Astrocyte of the spinal cord (primary cell): Measurements from ENCODE around the gene SGMS1.
"Not testable (repeated sequence)": the region's sequence is repeated elsewhere in the genome, so short reads cannot be mapped to it uniquely, and the experiment has no call there.

Experiments
- DNase-seq: peaks from one replicate; pipeline ENCODE4 v3.0.0; 2011; ENCODE audit warnings: low read depth, low spot score
- H3K4me3 ChIP-seq: 2 replicates; pipeline ENCODE4 v1.5.1; 2011; ENCODE audit warnings: low read depth, mild to moderate bottlenecking, low read length, moderate library complexity
- in situ Hi-C: cut with HindIII; loops from 2 replicates; pipeline ENCODE4 v1.10.0; 2017; ENCODE audit warnings: low sequenced_read_pairs
- TF ChIP-seq, protein P1 (sequence below): IDR thresholded peaks from 2 replicates; pipeline ENCODE4 v1.5.1; 2012; ENCODE audit warnings: low read depth, mild to moderate bottlenecking, low read length, inconsistent platforms

Gene SGMS1

DNA sequence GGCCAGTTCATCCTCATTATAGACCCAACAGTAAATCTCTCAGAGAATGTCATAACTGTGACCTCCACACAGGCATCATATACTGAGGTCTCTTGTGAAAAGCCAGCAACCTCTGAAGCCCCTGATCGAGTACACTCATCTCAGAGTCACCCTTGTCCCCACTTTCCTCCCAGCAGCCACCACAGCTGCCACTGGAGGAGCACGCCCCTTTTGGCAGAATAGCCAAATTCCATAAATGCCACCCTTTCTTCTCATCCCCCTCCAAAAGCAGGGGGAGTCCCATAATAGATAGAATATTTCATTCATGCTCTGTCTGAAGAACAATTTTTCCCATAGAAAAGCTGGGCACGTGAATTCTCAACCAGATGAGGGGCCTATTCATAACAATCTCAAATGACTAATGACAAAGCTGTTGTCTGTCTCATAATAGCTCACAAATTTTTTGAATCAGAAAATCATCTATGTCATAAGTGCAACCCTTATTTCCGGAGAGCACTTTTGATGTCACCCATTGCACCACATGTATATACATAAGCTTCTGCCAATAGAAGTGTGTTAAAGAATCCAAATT, 47.4 kb downstream of the SGMS1 start:
- in situ Hi-C loops = no loop called here
- TF ChIP-seq, protein P1, sequence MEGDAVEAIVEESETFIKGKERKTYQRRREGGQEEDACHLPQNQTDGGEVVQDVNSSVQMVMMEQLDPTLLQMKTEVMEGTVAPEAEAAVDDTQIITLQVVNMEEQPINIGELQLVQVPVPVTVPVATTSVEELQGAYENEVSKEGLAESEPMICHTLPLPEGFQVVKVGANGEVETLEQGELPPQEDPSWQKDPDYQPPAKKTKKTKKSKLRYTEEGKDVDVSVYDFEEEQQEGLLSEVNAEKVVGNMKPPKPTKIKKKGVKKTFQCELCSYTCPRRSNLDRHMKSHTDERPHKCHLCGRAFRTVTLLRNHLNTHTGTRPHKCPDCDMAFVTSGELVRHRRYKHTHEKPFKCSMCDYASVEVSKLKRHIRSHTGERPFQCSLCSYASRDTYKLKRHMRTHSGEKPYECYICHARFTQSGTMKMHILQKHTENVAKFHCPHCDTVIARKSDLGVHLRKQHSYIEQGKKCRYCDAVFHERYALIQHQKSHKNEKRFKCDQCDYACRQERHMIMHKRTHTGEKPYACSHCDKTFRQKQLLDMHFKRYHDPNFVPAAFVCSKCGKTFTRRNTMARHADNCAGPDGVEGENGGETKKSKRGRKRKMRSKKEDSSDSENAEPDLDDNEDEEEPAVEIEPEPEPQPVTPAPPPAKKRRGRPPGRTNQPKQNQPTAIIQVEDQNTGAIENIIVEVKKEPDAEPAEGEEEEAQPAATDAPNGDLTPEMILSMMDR = no peak
- no peak overlapping the region for H3K4me3 ChIP-seq
- no peak for DNase-seq

- TF ChIP-seq, protein P1 = no peak
- H3K4me3 ChIP-seq = no peak overlapping the region
- no peak for DNase-seq
- in situ Hi-C loops = no loop called here
Observed at GRCh38 chr10:50575477-50576244, 48.1 kb downstream of the SGMS1 start.

- in situ Hi-C loops = no loop called here
Observed at GRCh38 chr10:50574931-50575330, 48.8 kb downstream of the SGMS1 start.

DNA sequence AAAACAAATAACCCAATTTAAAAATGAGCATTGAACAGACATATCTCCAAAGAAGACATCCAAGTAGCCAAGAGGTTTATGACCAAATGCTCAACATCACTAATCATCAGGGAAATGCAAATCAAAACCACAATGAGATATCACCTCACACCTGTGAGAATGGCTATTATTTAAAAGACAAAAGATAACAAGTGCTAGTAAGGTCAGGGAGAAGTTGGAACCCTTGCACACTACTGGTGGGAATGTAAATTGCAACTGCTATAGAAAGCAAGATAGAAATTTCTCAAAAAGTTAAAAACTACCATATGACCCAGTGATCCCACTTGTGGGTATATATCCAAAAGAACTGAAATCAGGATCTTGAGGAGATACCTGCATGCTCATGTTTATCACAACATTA, 49.5 kb downstream of the SGMS1 start:
- in situ Hi-C loops = no loop called here
- H3K4me3 ChIP-seq = no peak overlapping the region
- DNase-seq = no peak
- TF ChIP-seq, protein P1 = peak; percentile 22

More at GRCh38 chr10:50574931-50575330, 48.8 kb downstream of the SGMS1 start:
- H3K4me3 ChIP-seq = no peak overlapping the region
- TF ChIP-seq, protein P1 = no peak
- no peak for DNase-seq

- DNase-seq = no peak
- TF ChIP-seq, protein P1 = no peak
- in situ Hi-C loops = no loop called here
- H3K4me3 ChIP-seq = no peak overlapping the region
Observed at GRCh38 chr10:50572017-50572491, 51.7 kb downstream of the SGMS1 start.

DNA sequence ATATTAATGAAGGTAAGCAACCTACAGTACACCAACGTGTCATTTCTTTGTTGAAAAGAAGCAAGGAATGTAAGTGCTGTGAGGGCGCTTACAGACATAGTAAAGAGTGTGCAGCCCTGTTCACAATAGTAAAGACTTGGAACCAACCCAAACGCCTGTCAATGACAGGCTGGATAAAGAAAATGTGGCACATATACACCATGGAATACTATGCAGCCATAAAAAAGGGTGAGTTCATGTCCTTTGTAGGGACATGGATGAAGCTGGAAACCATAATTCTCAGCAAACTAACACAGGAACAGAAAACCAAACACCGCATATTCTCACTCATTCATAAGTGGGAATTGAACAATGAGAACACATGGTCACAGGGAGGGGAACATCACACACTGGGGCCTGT, 55.0 kb downstream of the SGMS1 start:
- H3K4me3 ChIP-seq, DNase-seq, in situ Hi-C loops: not testable (repeated sequence)

- no peak overlapping the region for H3K4me3 ChIP-seq
- in situ Hi-C loops = no loop called here
- TF ChIP-seq, protein P1 = no peak
- no peak for DNase-seq
Observed at GRCh38 chr10:50567384-50567783, 56.4 kb downstream of the SGMS1 start.
